Vagina (tissue), 2 donors: ENCODE data around the gene GTF3C2.
"Not testable (repeated sequence)": the region's sequence is repeated elsewhere in the genome, so short reads cannot be mapped to it uniquely, and the experiment has no call there.

Source experiments
- POLR2A ChIP-seq, 2 donors: fragments of 450-650 bp; IDR thresholded peaks; one replicate each; pipeline ENCODE4 v1.6.1; 2017; ENCODE audit warnings: antibody characterized with exemption in 2 of 2, mild to moderate bottlenecking in 2 of 2, moderate library complexity in 2 of 2
- POLR2AphosphoS5 ChIP-seq, 2 donors: sonication (generic); formaldehyde crosslinking; IDR thresholded peaks; one replicate each; pipeline ENCODE4 v1.9.0; 2017; ENCODE audit warnings: antibody characterized with exemption in 2 of 2, mild to moderate bottlenecking in 2 of 2, low read depth in 1 of 2; ENCODE audit not compliant: insufficient read depth in 1 of 2
- TF ChIP-seq, protein P1 (sequence below), 3 experiments: fragments of 450-650 bp in 2 of 3; fragments of 200-600 bp in 1 of 3; sonication (generic) in 1 of 3; IDR thresholded peaks; one replicate each; pipeline ENCODE4 v1.5.1; 2017 to 2019; ENCODE audit warnings: antibody characterized with exemption in 3 of 3, mild to moderate bottlenecking in 2 of 3, moderate library complexity in 2 of 3

DNA sequence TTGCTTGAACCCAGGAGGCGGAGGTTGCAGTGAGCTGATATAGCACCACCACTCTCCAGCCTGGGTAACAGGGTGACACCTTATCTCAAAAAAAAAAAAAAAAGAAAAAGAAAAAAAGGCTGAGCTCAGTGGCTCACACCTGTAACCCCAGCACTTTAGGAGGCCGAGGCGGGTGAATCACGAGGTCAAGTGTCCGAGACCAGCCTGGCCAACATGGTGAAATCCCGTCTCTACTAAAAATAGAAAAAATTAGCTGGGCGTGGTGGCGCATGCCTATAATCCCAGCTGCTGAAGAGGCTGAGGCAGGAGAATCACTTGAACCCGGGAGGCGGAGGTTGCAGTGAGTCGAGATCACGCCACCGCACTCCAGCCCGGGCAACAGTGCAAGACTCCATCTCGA lies 36.7 kb downstream of the GTF3C2 start:
- TF ChIP-seq, protein P1, sequence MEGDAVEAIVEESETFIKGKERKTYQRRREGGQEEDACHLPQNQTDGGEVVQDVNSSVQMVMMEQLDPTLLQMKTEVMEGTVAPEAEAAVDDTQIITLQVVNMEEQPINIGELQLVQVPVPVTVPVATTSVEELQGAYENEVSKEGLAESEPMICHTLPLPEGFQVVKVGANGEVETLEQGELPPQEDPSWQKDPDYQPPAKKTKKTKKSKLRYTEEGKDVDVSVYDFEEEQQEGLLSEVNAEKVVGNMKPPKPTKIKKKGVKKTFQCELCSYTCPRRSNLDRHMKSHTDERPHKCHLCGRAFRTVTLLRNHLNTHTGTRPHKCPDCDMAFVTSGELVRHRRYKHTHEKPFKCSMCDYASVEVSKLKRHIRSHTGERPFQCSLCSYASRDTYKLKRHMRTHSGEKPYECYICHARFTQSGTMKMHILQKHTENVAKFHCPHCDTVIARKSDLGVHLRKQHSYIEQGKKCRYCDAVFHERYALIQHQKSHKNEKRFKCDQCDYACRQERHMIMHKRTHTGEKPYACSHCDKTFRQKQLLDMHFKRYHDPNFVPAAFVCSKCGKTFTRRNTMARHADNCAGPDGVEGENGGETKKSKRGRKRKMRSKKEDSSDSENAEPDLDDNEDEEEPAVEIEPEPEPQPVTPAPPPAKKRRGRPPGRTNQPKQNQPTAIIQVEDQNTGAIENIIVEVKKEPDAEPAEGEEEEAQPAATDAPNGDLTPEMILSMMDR (IDR thresholded peaks at IDR 0.05), result not testable (repeated sequence)
- TF ChIP-seq POLR2A (IDR thresholded peaks at IDR 0.05); POLR2AphosphoS5 (IDR thresholded peaks at IDR 0.05; ENCODE audit: insufficient read depth in 1 of 2, low read depth in 1 of 2): not testable (repeated sequence)
